GM23248 (cell line): Measurements from ENCODE around the gene GARIN3. TPM values are rescaled to one million over a fixed set of nuclear protein-coding genes. Genes with fewer than 3 reads are reported as not detected.
"Not testable (repeated sequence)": the region's sequence is repeated elsewhere in the genome, so short reads cannot be mapped to it uniquely, and the experiment has no call there.

Source experiments
- DNase-seq: peaks from one replicate; pipeline ENCODE4 v3.0.0-alpha.2; 2015
- H2AFZ ChIP-seq: fragments of 200-600 bp; sonication (generic); 2 replicates; pipeline ENCODE4 v1.6.1; 2016; ENCODE audit warnings: antibody characterized with exemption
- H3F3A ChIP-seq: fragments of 200-600 bp; sonication (generic); 2 replicates; pipeline ENCODE4 v1.6.1; 2016; ENCODE audit warnings: mild to moderate bottlenecking, antibody characterized with exemption, mixed run types; ENCODE audit not compliant: insufficient read depth
- H3K27ac ChIP-seq: fragments of 200-600 bp; sonication (generic); 2 replicates; pipeline ENCODE4 v1.5.1; 2016; ENCODE audit warnings: mild to moderate bottlenecking
- H3K27me3 ChIP-seq: fragments of 200-600 bp; sonication (generic); replicated peaks from 2 replicates; pipeline ENCODE4 v1.6.1; 2016; ENCODE audit warnings: mild to moderate bottlenecking; ENCODE audit not compliant: insufficient read depth
- H3K36me3 ChIP-seq: fragments of 200-600 bp; sonication (generic); 2 replicates; pipeline ENCODE4 v1.6.1; 2016; ENCODE audit warnings: low read depth, mild to moderate bottlenecking
- H3K4me1 ChIP-seq: fragments of 200-600 bp; sonication (generic); 2 replicates; pipeline ENCODE4 v1.6.1; 2016; ENCODE audit warnings: mild to moderate bottlenecking; ENCODE audit not compliant: insufficient read depth
- H3K4me2 ChIP-seq: fragments of 200-600 bp; sonication (generic); one replicate; pipeline ENCODE4 v1.6.1; 2016; ENCODE audit warnings: mild to moderate bottlenecking; ENCODE audit not compliant: unreplicated experiment
- H3K4me3 ChIP-seq: fragments of 200-600 bp; sonication (generic); 2 replicates; pipeline ENCODE4 v1.5.1; 2016; ENCODE audit warnings: mild to moderate bottlenecking
- H3K79me2 ChIP-seq: fragments of 200-600 bp; sonication (generic); 2 replicates; pipeline ENCODE4 v1.6.1; 2016; ENCODE audit warnings: mild to moderate bottlenecking; ENCODE audit not compliant: insufficient read depth
- H3K9ac ChIP-seq: fragments of 200-600 bp; sonication (generic); 2 replicates; pipeline ENCODE4 v1.6.1; 2016; ENCODE audit warnings: mild to moderate bottlenecking
- H3K9me2 ChIP-seq: fragments of 200-600 bp; sonication (generic); 2 replicates; pipeline ENCODE4 v1.6.1; 2016; ENCODE audit warnings: mixed run types, mild to moderate bottlenecking, moderate library complexity; ENCODE audit not compliant: insufficient read depth
- H3K9me3 ChIP-seq: fragments of 200-600 bp; sonication (generic); one replicate; pipeline ENCODE4 v1.6.1; 2017; ENCODE audit warnings: low read depth
- H4K20me1 ChIP-seq: fragments of 200-600 bp; sonication (generic); 2 replicates; pipeline ENCODE4 v1.6.0; 2016; ENCODE audit not compliant: insufficient read depth
- EZH2 ChIP-seq: fragments of 200-600 bp; sonication (generic); IDR thresholded peaks from 2 replicates; pipeline ENCODE4 v1.6.1; 2018; ENCODE audit warnings: antibody characterized with exemption, mild to moderate bottlenecking; ENCODE audit not compliant: insufficient read depth, poor library complexity, severe bottlenecking
- EZH2phosphoT487 ChIP-seq: fragments of 200-600 bp; sonication (generic); IDR thresholded peaks from 2 replicates; pipeline ENCODE4 v1.6.1; 2018; ENCODE audit warnings: antibody characterized with exemption, moderate library complexity, mild to moderate bottlenecking, low read depth; ENCODE audit not compliant: insufficient read depth
- WGBS, 2 experiments: methylation state at CpG; one replicate each; pipeline ENCODE4 v1.1.6; 2015 to 2017; ENCODE audit warnings: low lambda C conversion rate in 2 of 2, low coverage in 1 of 2; ENCODE audit errors: missing lambda C conversion rate in 2 of 2; 5-methylcytosine and 5-hydroxymethylcytosine counted together
- in situ Hi-C: fragments of 300-500 bp; cut with MboI; formaldehyde crosslinking; loops from 2 replicates; pipeline ENCODE4 v1.15.0; 2020
- polyA plus RNA-seq: library from polyadenylated mRNA; unstranded; fragments of >200 nt; fragmentation: Nextera tagmentation; extraction: Ambion mirVana; gene quantifications from 2 replicates; pipeline ENCODE4 v1.2.1, GENCODE V29; 2016
- total RNA-seq: library from RNA; depleted of rRNA; stranded (reverse); fragments of >200 nt; shearing (Covaris generic); gene quantifications from 2 replicates; pipeline ENCODE4 v1.2.3, GENCODE V29; 2014

GARIN3 gene
- total and polyA plus RNA-seq, 2 experiments from 2014 or later = not detected

DNA sequence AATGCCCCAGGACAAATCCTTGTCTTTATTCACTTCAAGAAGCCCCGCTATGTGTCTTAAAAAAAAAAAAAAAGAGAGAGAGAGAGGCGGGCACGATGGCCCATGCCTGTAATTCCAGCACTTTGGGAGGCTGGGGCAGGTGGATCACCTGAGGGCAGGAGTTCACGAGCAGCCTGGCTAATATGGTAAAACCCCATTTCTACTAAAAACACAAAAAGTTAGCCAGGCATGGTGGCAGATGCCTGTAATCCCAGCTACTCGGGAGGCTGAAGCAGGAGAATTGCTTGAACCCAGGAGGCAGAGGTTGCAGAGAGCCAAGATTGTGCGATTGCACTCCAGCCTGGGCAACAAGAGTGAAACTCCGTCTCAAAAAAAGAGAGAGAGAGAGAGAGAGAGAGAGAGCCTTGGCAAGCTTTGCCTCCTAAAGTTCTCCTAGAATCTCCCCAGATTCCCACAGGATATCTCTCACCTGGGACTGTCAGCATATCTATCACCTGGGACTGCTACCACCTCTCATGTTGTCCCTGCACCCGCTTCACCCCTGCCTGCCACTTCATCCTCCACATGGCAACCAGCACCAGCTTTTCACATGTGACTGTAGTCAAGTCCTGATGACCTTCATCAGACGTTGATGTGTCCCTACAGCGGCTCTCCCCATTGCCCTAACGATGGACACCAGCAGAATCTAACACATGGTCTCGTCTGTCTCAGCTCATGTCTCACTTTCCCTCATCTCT lies 20.4 kb upstream of the GARIN3 start:
- no peak for DNase-seq
- WGBS, 2 experiments = 44 to 47% methylated on average over 11 to 12 of the region's 12 CpGs
- in situ Hi-C loops = no loop called here
- Histone ChIP-seq H3K9me2 (no peaks in the 10 kb centered on the region), H3K4me2 (no peak overlapping the region), H3K27me3 (peaks cover 46% of the 10 kb centered on the region), H2AFZ (no peak overlapping the region), H4K20me1 (no peaks in the 10 kb centered on the region), H3K4me1 (no peaks in the 10 kb centered on the region), H3K9me3 (no peaks in the 10 kb centered on the region), H3K79me2 (no peaks in the 10 kb centered on the region), H3K4me3 (no peak overlapping the region), H3K36me3 (no peaks in the 10 kb centered on the region), H3F3A (no peaks in the 10 kb centered on the region), H3K9ac (no peak overlapping the region), H3K27ac (no peak overlapping the region)
- TF ChIP-seq EZH2phosphoT487 (no peak), EZH2 (no peak)

DNA sequence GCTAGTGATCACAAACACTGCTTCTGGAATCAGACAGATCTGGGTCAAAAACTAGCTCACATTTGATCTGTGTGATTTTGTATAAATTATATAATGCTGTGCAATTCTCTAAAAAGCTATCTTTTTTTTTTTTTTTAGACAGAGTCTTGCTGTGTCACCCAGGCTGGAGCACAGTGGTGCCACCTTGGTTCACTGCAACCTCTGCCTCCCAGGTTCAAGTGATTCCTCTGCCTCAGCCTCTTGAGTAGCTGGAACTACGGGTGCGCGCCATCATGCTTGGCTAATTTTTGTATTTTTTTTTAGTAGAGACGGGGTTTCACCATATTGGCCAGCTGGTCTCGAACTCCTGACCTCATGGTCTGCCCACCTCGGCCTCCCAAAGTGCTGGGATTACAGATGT lies 19.1 kb upstream of the GARIN3 start:
- H2AFZ ChIP-seq, H3K4me2 ChIP-seq, H3K4me3 ChIP-seq, H3K9me2 ChIP-seq, H3K79me2 ChIP-seq, H3F3A ChIP-seq, H4K20me1 ChIP-seq, in situ Hi-C loops, H3K27ac ChIP-seq, H3K9me3 ChIP-seq, DNase-seq, H3K4me1 ChIP-seq, H3K9ac ChIP-seq, H3K36me3 ChIP-seq: not testable (repeated sequence)
- peaks cover 52% of the 10 kb centered on the region for H3K27me3 ChIP-seq
- 69 to 71% methylated on average over 6 of the region's 6 CpGs for WGBS, 2 experiments

DNA sequence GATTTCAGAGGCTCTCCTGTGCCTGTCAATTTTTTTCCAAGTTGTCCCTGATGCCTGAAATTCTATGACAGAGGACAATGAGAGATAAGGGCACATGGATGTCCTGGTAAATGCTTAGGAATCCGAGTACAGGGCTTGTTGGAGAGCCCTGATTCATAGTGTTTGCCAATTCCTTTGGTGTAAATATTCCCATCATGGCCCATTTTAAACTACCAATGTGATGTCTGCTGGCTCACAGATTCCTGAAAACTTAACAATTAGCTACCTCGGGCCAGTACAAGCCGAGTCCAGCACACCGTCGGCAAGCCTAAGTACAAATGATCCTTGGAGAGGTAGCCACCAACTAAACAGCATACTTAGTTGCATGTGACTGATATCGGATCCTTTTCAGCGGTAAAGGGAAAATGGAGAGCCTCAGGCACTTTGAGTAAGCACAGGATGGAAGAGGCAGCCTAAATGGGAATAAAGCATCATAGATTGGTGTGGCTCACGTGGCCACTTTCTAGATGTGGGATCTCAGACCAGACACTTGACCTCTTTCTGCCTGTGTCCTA lies 18.1 kb upstream of the GARIN3 start:
- Histone ChIP-seq H3K9ac (no peak overlapping the region), H3K36me3 (no peaks in the 10 kb centered on the region), H3K4me1 (no peaks in the 10 kb centered on the region), H3K9me3 (no peaks in the 10 kb centered on the region), H3K9me2 (no peaks in the 10 kb centered on the region), H3K4me3 (no peak overlapping the region), H3K27me3 (peaks cover 54% of the 10 kb centered on the region), H4K20me1 (no peaks in the 10 kb centered on the region), H3F3A (no peaks in the 10 kb centered on the region), H3K79me2 (no peaks in the 10 kb centered on the region), H3K27ac (no peak overlapping the region), H2AFZ (no peak overlapping the region), H3K4me2 (no peak overlapping the region)
- in situ Hi-C loops = no loop called here
- TF ChIP-seq EZH2phosphoT487 (no peak), EZH2 (no peak)
- WGBS, 2 experiments = 42 to 43% methylated on average over 8 of the region's 8 CpGs
- no peak for DNase-seq

DNA sequence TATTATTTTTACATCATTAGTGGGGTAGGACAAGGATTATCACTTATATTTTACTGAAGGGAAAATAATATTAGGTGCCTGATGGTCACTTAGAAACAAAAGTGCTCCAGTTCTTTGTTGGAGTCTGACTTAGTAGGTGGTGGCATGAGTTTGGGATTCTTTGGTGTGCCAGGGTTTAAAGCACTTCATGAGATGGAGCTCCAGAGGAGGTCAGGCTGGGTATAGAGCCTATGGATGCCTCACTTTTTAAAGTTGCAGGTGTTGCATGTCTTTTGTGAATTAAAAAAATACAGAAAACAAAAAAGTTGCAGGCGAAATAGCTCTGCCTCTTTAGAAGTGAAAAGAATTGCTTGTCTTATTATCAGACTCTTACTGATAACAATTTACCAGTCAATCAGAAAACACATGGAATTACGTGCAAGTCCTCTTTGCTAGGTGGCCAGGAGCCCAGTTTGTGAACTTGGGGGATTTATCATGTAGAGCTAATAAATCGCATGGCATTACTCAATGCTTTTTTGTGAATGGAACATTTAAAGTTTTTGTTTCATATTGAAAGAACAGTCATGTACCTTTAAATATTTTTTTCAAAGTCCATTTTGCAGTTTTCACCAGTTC lies 16.2 kb upstream of the GARIN3 start:
- WGBS, 2 experiments = 46 to 53% methylated on average over 3 of the region's 3 CpGs
- in situ Hi-C loops = no loop called here

More for the DNA sequence above, 16.2 kb upstream of the GARIN3 start:
- Histone ChIP-seq H3K4me1 (no peaks in the 10 kb centered on the region), H3K4me2 (no peak overlapping the region), H3K27ac (no peak overlapping the region), H3K36me3 (no peaks in the 10 kb centered on the region), H3K4me3 (no peak overlapping the region), H3K9ac (no peak overlapping the region), H3K9me3 (no peaks in the 10 kb centered on the region), H3K79me2 (no peaks in the 10 kb centered on the region), H3F3A (no peaks in the 10 kb centered on the region), H2AFZ (no peak overlapping the region), H4K20me1 (no peaks in the 10 kb centered on the region), H3K27me3 (peaks cover 51% of the 10 kb centered on the region), H3K9me2 (no peaks in the 10 kb centered on the region)
- TF ChIP-seq EZH2 (no peak), EZH2phosphoT487 (no peak)
- no peak for DNase-seq
